HG03039 (cell line): ENCODE measurements around the gene COG3.

ENCODE experiments used
- ATAC-seq: cut with Tn5 transposase; IDR thresholded peaks from one replicate; pipeline ENCODE4 v1.9.1; 2021; ENCODE audit warnings: mild to moderate bottlenecking, moderate library complexity; ENCODE audit not compliant: unreplicated experiment

Gene COG3

GRCh38 chr13:45500492-45501174, 35.9 kb downstream of the COG3 start:
- no peak for ATAC-seq

- ATAC-seq = no peak
These were observed 36.4 kb downstream of the COG3 start for GRCh38 chr13:45501175-45501526.

- no peak for ATAC-seq
These were observed 38.9 kb downstream of the COG3 start for GRCh38 chr13:45503658-45504057.

- no peak for ATAC-seq
These were observed 42.1 kb downstream of the COG3 start for GRCh38 chr13:45506811-45507210.

GRCh38 chr13:45508776-45509175, 44.0 kb downstream of the COG3 start:
- ATAC-seq = no peak

GRCh38 chr13:45510672-45511071, 45.9 kb downstream of the COG3 start:
- ATAC-seq = no peak

GRCh38 chr13:45511310-45512097, 46.8 kb downstream of the COG3 start:
- no peak for ATAC-seq

GRCh38 chr13:45512098-45512496, 47.4 kb downstream of the COG3 start:
- no peak for ATAC-seq

- no peak for ATAC-seq
These were observed 52.0 kb downstream of the COG3 start for GRCh38 chr13:45516757-45517156.

- ATAC-seq = no peak
These were observed 53.9 kb downstream of the COG3 start for GRCh38 chr13:45518525-45519245.

GRCh38 chr13:45519493-45519892, 54.8 kb downstream of the COG3 start:
- no peak for ATAC-seq

GRCh38 chr13:45521297-45521696, 56.6 kb downstream of the COG3 start:
- ATAC-seq = no peak

- no peak for ATAC-seq
These were observed 57.8 kb downstream of the COG3 start for GRCh38 chr13:45522571-45522970.

- no peak for ATAC-seq
These were observed 63.1 kb downstream of the COG3 start for GRCh38 chr13:45527699-45528462.

GRCh38 chr13:45529758-45530157, 65.0 kb downstream of the COG3 start:
- no peak for ATAC-seq

- no peak for ATAC-seq
These were observed 69.9 kb downstream of the COG3 start for GRCh38 chr13:45534604-45535003.

GRCh38 chr13:45536224-45536623, 71.5 kb downstream of the COG3 start:
- no peak for ATAC-seq

- no peak for ATAC-seq
These were observed 72.8 kb downstream of the COG3 start for GRCh38 chr13:45537516-45537915.

GRCh38 chr13:45538382-45538781, 73.6 kb downstream of the COG3 start:
- no peak for ATAC-seq

GRCh38 chr13:45540195-45540594, 75.5 kb downstream of the COG3 start:
- ATAC-seq = no peak

GRCh38 chr13:45540864-45541263, 76.1 kb downstream of the COG3 start:
- ATAC-seq = no peak
